Measurements from ENCODE around the gene EXOC3.

EXOC3 gene

GRCh38 chr5:427415-428087 is 15.4 kb upstream of the EXOC3 start:
- no peak for DNase-seq

DNA sequence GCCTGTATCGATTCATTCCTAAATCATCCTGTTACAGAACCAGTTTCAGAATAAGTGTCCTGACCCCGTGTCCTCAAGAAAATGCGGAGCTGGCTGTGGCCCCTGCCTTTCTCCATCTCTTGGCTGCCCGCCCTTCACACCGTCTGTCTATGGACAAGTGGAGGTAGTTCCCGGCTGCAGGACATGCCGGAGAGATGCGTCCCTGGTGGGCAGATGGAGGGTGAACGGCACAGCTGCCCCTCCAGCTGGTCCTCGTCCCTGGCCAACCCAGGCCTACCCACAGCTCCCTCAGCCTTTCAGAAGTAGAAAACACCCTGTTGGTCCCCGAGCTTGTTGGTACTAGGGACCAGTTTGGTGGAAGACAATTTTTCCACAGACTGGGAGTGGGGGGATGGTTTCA is 14.8 kb upstream of the EXOC3 start:
- DNase-seq = no peak

DNA sequence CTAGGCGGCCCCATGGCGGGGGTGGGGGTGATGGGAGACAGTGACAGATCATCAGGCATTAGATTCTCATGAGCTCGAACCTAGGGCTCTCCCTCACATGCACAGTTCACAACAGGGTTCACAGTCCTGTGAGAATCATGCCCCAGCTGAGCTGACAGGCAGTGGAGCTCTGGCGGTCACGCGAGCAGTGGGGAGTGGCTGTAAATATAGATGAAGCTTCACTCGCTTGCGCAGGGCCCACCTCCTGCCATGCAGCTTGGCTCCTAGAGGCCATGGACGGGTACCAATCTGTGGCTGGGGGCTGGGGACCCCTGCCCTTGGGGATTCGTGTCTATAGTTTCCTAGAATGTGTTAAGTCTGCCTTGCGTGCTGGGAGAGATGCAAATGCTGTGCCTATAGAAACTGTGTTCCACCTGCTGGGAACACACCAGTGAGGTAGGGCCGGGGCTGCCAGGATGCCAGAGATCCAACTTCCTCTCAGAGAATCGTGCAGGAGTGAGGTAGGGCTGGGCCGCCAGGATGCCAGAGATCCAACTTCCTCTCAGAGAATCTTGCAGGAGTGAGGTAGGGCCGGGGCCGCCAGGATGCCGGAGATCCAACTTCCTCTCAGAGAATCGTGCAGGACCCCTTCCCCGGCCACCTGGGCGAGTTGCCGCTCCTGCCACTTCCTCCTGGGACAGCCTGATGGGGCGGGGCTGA is 14.1 kb upstream of the EXOC3 start:
- DNase-seq = no peak

GRCh38 chr5:429453-430188 is 13.4 kb upstream of the EXOC3 start:
- no peak for DNase-seq

DNA sequence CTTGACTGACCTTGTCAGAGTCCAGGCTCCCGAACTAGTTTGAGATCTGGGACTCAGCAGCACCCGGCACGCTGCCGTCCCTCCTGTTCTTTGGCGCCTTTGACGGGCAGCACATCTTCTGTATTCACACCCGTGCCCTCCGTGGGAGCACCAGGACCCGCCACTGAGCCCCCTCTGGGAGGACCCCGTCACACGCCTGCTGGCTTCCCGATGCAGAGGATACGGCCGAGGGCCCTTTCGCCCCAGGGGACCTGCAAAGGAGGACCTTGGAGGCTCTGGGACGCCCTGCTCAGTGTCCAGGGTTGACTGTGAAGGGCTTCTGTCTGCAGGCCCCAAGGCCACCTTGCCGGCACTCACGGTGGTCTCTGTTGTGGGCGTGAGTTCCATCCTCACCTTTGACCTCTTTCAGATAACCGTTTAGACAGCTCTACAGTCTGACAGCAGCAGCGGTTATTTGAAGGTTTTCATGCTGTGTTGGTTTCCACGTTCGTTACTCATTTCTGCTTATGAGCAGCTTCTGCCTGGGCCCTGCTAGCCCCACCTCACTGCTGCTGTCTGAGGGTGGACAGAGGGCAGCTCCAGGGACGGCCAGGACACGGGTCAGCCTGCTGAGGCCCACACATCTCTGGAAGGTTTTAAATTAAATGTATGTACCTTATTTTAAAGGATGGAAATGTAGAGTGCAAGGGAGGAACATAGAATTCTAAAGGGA is 12.6 kb upstream of the EXOC3 start:
- no peak for DNase-seq

DNA sequence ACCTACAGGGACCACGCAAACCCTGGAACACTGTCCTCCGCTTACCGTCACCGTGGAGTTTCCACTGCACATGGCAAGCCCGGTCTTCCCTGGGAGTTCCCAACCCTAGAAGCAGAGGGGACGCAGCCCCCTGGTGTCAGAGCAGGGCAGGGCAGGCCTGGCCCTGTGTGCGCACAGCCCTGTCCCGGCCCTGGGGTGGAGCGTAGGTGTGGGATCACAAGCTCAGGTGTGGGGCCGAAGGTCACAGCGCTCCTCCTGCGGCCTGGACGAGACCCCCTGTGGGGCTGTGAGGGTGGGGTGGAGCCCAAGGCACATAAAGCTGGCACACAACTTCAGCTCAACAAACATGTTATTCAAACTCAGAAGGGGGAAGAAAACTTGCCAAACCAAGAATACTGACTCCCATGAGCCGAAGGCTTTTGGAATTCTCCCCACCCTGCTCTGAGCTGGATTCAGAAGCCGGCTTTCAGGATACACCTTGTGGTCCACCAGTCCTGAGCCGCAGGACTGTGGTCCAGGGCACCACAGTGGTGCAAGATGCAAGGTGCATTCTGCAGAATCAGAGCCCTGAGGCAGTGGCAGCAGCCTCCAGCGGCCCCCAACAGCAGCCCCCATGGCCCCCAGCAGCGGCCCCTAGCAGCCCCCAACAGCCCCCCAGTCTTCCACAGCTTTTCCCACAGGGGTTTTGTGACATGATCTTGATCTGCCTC is 11.8 kb upstream of the EXOC3 start:
- peak; percentile 52 for DNase-seq

- DNase-seq = no peak
Measured at GRCh38 chr5:431711-432050, 11.3 kb upstream of the EXOC3 start.

DNA sequence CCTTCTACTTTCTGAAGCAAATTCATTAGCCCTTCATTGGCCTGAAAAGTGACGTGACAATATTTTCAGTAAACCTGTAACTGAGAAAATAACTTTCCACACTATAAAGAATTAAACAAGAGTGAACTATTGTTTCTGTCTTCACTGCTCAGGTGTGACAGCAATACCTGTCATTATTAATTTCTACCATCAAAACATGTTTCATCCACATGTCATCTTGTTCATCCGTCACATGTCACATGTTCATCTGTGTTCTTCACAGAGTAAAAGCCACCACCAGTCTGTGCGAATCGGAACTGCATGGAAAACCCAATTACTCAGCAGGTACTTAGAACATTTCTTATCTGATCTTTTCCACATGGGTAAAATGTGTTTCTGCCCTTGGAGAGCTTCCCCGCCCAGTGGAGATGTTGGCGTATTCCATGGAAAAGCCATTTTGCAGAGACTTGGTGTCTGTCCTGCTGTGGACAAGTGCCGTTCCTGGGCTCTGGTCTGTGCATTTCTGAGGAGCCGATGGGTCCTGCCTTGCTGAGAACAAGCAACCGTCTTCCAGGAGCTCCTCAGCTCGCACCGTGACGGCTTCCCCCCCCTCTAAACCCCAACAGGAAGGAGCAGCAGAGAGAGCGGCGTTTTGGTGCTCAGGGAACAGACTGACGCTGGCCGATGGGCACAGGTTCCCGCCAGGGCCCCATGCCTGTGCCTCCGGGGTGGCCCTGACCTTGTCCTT is 10.6 kb upstream of the EXOC3 start:
- DNase-seq = no peak

- DNase-seq = no peak
Measured at GRCh38 chr5:432928-433791, 9.8 kb upstream of the EXOC3 start.

GRCh38 chr5:433836-434235 is 9.1 kb upstream of the EXOC3 start:
- no peak for DNase-seq

- no peak for DNase-seq
Measured at GRCh38 chr5:434443-435146, 8.4 kb upstream of the EXOC3 start.

GRCh38 chr5:435156-435790 is 7.7 kb upstream of the EXOC3 start:
- no peak for DNase-seq

DNA sequence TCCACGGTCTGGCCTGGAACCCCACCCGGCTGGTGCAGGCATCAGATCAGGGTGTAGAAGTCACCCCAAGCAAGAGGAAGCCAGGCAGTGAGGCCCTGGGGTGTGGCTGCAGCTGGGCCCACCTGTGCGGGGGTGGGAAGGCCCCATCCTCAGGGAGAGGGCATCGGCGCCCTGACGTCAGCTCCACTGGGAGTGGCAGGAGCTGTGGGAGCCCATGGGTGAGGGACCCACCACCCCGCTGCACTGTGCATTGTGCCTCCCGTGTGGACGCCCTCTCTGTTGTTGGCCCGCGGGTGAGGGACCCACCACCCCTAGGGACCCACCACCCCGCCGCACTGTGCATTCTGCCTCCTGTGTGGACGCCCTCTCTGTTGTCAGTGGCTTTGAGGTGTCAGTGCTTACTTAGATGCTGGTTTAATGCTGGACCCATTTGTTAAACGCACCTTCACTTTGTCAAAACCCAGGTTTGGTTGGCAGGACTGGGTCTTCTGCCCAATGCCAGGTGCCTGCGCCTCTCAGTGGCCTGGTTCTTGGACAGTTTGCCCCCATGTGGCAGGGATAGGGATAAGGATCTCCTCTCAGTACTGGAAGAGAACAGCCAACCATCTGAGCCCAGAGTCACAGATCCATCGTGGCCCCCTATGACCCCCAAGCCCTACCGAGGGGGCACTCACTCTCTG is 6.9 kb upstream of the EXOC3 start:
- DNase-seq = no peak

DNA sequence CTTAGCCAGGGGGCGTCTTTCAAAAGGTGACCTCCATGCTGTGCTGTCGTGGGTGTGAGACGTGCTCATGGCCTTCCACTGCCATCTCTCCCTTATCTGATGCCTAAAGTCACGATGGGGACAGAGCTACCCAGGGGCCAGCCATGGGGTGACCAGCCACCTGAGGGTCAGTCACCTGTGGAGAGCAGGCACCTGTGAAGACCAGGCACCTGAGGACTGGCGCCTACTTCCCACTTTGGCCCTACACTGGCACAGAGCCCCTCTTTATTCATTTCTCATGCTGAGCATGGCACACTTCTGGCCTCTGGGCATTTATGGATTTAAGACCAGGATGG is 6.4 kb upstream of the EXOC3 start:
- DNase-seq = no peak

DNA sequence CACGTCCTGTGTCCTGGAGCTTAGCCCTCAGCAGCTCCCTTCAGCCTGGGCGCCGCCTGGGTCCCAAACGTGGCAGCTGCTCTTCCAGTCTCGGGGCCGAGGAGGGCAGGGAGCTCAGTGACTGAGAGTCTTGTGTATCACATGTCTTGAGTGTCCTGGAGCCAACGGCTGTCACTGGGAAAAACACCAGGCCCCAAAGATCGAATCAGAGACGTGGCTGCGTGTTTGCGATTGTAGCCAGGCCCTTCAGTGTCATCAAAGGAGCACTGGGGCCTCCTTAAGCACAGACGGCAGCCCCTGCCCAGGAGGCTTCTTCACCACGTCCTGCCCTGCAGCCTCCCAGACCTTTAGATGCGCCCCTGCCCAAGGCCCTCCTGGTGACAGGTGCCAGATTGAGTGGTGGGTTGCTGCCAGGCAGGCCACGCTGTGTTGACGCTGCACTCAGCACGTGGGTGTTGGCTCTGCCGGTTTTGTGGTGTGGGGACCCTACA is 5.7 kb upstream of the EXOC3 start:
- no peak for DNase-seq

GRCh38 chr5:438481-438981 is 4.4 kb upstream of the EXOC3 start:
- no peak for DNase-seq

DNA sequence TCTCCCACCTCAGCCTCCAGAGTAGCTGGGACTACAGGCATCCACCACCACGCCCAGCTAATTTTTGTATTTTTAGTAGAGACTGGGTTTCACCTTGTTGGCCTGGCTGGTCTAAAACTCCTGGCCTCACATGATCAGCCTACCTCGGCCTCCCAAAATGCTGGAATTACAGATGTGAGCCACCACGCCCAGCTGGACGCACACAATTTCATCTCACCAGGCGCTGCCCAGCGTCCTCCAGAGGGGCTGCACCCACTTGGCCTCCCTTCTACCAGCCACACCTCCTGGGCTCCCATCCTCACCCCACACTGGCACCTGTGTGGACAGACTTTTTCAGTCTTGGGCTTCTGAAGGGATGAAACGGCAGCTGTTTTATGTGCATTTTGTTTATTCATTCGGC is 3.8 kb upstream of the EXOC3 start:
- DNase-seq = no peak

DNA sequence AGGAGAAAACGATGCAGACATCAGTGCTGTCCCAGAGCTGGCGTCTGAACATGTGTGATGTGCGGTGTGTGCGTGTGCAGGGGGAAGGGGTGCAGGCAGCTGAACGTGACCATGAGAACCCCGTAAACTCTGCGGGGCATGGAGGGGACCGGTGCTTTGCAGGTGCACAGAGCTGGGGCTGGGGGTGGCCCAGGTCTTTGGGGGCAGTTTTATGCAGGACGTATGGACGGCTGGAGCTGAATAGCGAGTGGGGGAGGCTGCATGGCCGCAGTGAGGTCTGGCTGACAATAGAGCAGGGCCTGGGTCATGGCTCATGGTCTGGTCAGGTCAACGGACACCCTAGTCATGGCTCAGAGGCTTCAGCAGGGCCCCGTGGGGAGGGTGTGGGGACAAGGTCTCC is 3.3 kb upstream of the EXOC3 start:
- no peak for DNase-seq
